Suppressor macrophage treated with lipopolysaccharide for 4 hours (primary cell): ENCODE measurements around the gene RBBP8NL.

Experiments
- DNase-seq: peaks from one replicate; pipeline ENCODE4 v3.0.0-alpha.2; 2020

The RBBP8NL gene

GRCh38 chr20:62371588-62372041 is 55.7 kb downstream of the RBBP8NL start:
- no peak for DNase-seq

- no peak for DNase-seq
Observed at GRCh38 chr20:62370807-62371587, 56.3 kb downstream of the RBBP8NL start.

- DNase-seq = peak; percentile 66
Observed at GRCh38 chr20:62370115-62370806, 57.1 kb downstream of the RBBP8NL start.

GRCh38 chr20:62369815-62370114 is 57.6 kb downstream of the RBBP8NL start:
- DNase-seq = no peak

- peak; percentile 38 for DNase-seq
Observed at GRCh38 chr20:62368976-62369814, 58.1 kb downstream of the RBBP8NL start.

GRCh38 chr20:62368392-62368975 is 58.9 kb downstream of the RBBP8NL start:
- no peak for DNase-seq

- DNase-seq = no peak
Observed at GRCh38 chr20:62367633-62368391, 59.5 kb downstream of the RBBP8NL start.

GRCh38 chr20:62367136-62367632 is 60.2 kb downstream of the RBBP8NL start, which contains the start of gene LAMA5:
Gene LAMA5, minus strand, starts transcription at chr20:62367312. Its CDS starts 67 bp downstream, at chr20:62367245.
- DNase-seq = peak; percentile 58

GRCh38 chr20:62366370-62367135 is 60.8 kb downstream of the RBBP8NL start:
- no peak for DNase-seq

- no peak for DNase-seq
Observed at GRCh38 chr20:62365814-62366369, 61.4 kb downstream of the RBBP8NL start.

GRCh38 chr20:62364911-62365736 is 62.2 kb downstream of the RBBP8NL start:
- DNase-seq = no peak

GRCh38 chr20:62363920-62364851 is 63.2 kb downstream of the RBBP8NL start:
- no peak for DNase-seq

GRCh38 chr20:62362991-62363919 is 64.1 kb downstream of the RBBP8NL start:
- DNase-seq = no peak

GRCh38 chr20:62362590-62362940 is 64.8 kb downstream of the RBBP8NL start:
- DNase-seq = no peak

GRCh38 chr20:62361799-62362589 is 65.3 kb downstream of the RBBP8NL start:
- DNase-seq = no peak

- no peak for DNase-seq
Observed at GRCh38 chr20:62360854-62361798, 66.2 kb downstream of the RBBP8NL start.
